Activated CD4-positive, alpha-beta T cell treated with anti-CD3 and anti-CD28 coated beads, Interleukin-10, Interleukin-2, amounts not matched to agents 100 ng/mL and 50 ng/mL, durations not matched to agents 16 hours and 8 hours (primary cell): Measurements from ENCODE around the gene PSG4.
"Not testable (repeated sequence)": the region's sequence is repeated elsewhere in the genome, so short reads cannot be mapped to it uniquely, and the experiment has no call there.

ENCODE experiments used
- DNase-seq: peaks from one replicate; pipeline ENCODE4 v3.0.0-alpha.2; 2020

The PSG4 gene

GRCh38 chr19:43205471-43206105 is at the start of gene PSG4:
Gene PSG4, minus strand, starts transcription at chr19:43205638. Its CDS starts 102 bp downstream, at chr19:43205536.
- not testable (repeated sequence) for DNase-seq

- DNase-seq, result not testable (repeated sequence)
These were observed 46.0 kb upstream of the PSG4 start for GRCh38 chr19:43251428-43251827.

- DNase-seq, result not testable (repeated sequence)
These were observed 44.9 kb upstream of the PSG4 start for GRCh38 chr19:43250296-43250695.

- DNase-seq, result not testable (repeated sequence)
These were observed 43.2 kb upstream of the PSG4 start for GRCh38 chr19:43248635-43249002.

- not testable (repeated sequence) for DNase-seq
These were observed 41.9 kb upstream of the PSG4 start for GRCh38 chr19:43247243-43247880.

- not testable (repeated sequence) for DNase-seq
These were observed 40.4 kb upstream of the PSG4 start for GRCh38 chr19:43245848-43246247.

GRCh38 chr19:43242211-43242610 is 36.8 kb upstream of the PSG4 start:
- not testable (repeated sequence) for DNase-seq

- DNase-seq, result not testable (repeated sequence)
These were observed 32.8 kb upstream of the PSG4 start for GRCh38 chr19:43238213-43238612.

- DNase-seq, result not testable (repeated sequence)
These were observed 30.2 kb upstream of the PSG4 start for GRCh38 chr19:43235686-43236085.

GRCh38 chr19:43229315-43229714 is 23.9 kb upstream of the PSG4 start:
- DNase-seq, result no peak

GRCh38 chr19:43228730-43229129 is 23.3 kb upstream of the PSG4 start:
- not testable (repeated sequence) for DNase-seq

GRCh38 chr19:43226986-43227385 is 21.5 kb upstream of the PSG4 start:
- not testable (repeated sequence) for DNase-seq

- no peak for DNase-seq
These were observed 19.4 kb upstream of the PSG4 start for GRCh38 chr19:43224855-43225253.

- not testable (repeated sequence) for DNase-seq
These were observed 18.9 kb upstream of the PSG4 start for GRCh38 chr19:43224201-43224854.

- DNase-seq, result not testable (repeated sequence)
These were observed 16.5 kb upstream of the PSG4 start for GRCh38 chr19:43221891-43222290.

GRCh38 chr19:43219136-43219535 is 13.7 kb upstream of the PSG4 start:
- not testable (repeated sequence) for DNase-seq

GRCh38 chr19:43215881-43216280 is 10.4 kb upstream of the PSG4 start:
- not testable (repeated sequence) for DNase-seq

GRCh38 chr19:43207991-43208390 is 2.6 kb upstream of the PSG4 start:
- DNase-seq, result no peak

GRCh38 chr19:43207174-43207573 is 1.7 kb upstream of the PSG4 start:
- DNase-seq, result peak; percentile 20

GRCh38 chr19:43203611-43204010 is 1.8 kb downstream of the PSG4 start:
- not testable (repeated sequence) for DNase-seq

GRCh38 chr19:43201891-43202290 is 3.5 kb downstream of the PSG4 start:
- not testable (repeated sequence) for DNase-seq

GRCh38 chr19:43201337-43201801 is 4.1 kb downstream of the PSG4 start:
- DNase-seq, result not testable (repeated sequence)

GRCh38 chr19:43198686-43199419 is 6.6 kb downstream of the PSG4 start:
- not testable (repeated sequence) for DNase-seq
